GM21529 (cell line): Measurements from ENCODE around the gene MAU2.

Experiments
- ATAC-seq: cut with Tn5 transposase; IDR thresholded peaks from one replicate; pipeline ENCODE4 v1.9.1; 2021; ENCODE audit not compliant: unreplicated experiment

MAU2 gene

DNA sequence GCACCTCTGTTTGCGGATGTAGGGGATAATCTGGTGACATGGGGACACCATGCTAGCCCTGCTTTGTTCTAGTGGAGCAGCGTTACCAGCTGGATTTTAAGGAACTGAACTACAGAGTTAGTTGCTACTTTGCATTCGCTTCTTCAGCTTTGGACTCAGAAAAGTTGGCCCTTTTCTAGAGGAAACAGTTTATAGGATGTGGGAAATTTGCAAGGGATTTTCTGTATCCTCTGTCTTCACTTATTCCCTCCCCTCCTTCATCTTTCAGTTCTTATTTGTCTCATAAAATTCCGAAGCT is 87.0 kb downstream of the MAU2 start:
- no peak for ATAC-seq
